ENCODE results near the gene CTDSP1.

CTDSP1 gene, protein sequence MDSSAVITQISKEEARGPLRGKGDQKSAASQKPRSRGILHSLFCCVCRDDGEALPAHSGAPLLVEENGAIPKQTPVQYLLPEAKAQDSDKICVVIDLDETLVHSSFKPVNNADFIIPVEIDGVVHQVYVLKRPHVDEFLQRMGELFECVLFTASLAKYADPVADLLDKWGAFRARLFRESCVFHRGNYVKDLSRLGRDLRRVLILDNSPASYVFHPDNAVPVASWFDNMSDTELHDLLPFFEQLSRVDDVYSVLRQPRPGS

GRCh38 chr2:218399391-218400166 lies at the start of gene CTDSP1:
CTDSP1 (plus strand) TSS chr2:218399868; CDS start chr2:218400091, 223 bp downstream.
- in situ Hi-C loops (cut with MboI; ENCODE audit: low sequenced_read_pairs) = loop anchor here (10.0 kb wide), 1 partner anchor 255 kb away; the partner anchor contains the start of genes BCS1L and ZNF142

DNA sequence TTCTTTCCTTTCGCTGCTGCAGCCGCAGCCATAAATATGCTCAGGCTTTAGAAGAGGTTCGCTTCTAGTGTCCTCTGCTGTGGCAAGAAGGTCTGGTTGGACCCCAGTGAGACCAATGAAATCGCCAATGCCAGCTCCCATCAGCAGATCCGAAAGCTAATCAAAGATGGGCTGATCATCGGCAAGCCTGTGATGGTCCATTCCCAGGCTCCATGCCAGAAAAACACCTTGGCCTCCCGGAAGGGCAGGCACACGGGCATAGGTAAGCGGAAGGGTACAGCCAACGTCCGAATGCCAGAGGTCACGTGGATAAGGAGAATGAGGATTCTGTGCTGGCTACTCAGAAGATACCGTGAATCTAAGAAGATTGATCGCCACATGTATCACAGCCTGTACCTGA lies 45.6 kb upstream of the CTDSP1 start:
- in situ Hi-C loops (cut with MboI; ENCODE audit: low sequenced_read_pairs) = no loop called here

- in situ Hi-C loops (cut with MboI; ENCODE audit: low sequenced_read_pairs) = loop anchor here (5.0 kb wide), 1 partner anchor 53 kb away; no protein-coding TSS in a partner anchor
Measured at GRCh38 chr2:218354850-218355443, 44.7 kb upstream of the CTDSP1 start.

DNA sequence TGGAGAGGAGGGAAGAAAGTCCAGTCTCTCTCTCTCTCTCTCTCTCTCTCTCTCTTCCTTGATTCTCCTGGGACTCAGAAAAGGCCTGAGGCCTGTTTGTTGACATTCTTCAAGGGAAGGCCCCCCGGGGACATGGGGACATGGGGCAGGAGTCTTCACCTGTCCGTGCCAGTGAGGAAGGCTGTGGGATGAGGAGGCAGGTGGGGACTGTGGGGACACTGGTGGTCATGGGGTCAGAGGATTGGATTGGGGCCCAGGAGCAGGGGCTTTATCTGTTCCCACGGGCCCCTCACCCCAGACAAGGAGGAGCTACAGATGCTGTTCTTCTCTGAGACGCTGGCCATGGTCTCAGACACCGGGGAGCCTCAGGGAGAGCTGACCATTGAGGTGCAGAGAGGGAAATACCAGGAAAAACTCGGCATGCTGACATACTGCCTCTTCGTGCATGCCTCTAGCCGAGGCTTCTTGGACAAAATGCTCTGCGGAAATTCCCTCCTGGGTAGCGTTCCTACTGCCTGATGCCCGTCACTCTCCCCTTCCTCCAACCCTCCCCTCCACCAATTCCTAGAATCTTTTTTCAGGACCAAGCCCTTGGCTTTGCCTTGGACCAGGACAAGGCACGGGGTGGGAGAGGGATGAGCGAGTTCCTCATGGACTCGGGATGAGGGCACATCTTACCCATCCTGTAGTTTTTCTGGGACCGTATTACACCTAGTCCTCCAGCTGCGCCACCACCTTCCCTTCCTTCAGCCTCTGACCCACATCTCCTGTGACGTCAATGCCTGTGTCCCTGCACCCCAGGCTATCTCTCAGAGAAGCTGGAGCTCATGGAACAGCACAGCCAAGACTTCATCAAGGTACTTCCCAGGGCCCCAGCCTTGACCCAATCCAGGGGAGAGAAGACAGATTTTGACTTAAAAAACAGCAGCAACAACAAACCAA lies 42.2 kb upstream of the CTDSP1 start:
- in situ Hi-C loops (cut with MboI; ENCODE audit: low sequenced_read_pairs) = loop anchor here (5.0 kb wide), 1 partner anchor 55 kb away; no protein-coding TSS in a partner anchor

DNA sequence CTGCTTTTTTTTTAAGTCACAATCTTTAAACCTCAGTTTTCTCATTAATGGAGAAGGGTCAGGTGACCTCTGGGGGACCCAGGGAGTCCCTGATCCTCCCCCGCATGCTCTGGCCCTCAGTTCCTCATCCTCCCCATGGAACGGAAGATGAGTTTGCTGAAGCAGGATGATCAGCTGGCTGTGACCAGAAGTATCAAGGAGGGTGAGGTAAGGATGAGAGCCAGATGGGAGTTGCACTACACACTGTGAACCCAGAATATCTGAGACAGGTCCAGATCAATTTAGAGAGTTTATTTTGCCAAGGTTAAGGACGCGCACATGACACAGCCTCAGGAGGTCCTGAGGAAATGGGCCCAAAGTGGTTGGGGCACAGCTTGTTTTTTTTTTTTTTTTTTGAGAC lies 39.2 kb upstream of the CTDSP1 start:
- in situ Hi-C loops (cut with MboI; ENCODE audit: low sequenced_read_pairs) = no loop called here

- in situ Hi-C loops (cut with MboI; ENCODE audit: low sequenced_read_pairs) = no loop called here
Measured at GRCh38 chr2:218362606-218363005, 37.1 kb upstream of the CTDSP1 start.

- in situ Hi-C loops (cut with MboI; ENCODE audit: low sequenced_read_pairs) = no loop called here
Measured at GRCh38 chr2:218363736-218364135, 35.9 kb upstream of the CTDSP1 start.

DNA sequence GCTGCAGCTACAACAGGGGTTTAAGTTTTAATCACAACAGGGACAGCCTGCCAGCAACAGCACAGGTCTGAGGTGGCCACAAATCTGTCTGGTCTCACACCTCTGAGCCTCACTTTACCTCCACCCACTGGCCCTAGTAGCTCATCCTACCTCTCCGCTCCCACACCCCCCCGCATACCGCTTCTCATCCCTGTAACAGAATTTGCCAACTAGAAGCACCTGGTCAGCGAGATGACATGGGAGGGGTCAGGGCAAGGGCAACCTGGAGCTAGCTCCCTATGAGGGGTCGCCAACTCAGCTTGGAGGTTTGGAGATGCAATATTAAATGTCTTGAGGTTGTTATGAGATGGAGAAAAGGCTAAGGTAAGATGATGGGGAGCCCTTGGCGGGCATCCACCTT lies 35.5 kb upstream of the CTDSP1 start:
- in situ Hi-C loops (cut with MboI; ENCODE audit: low sequenced_read_pairs) = no loop called here

DNA sequence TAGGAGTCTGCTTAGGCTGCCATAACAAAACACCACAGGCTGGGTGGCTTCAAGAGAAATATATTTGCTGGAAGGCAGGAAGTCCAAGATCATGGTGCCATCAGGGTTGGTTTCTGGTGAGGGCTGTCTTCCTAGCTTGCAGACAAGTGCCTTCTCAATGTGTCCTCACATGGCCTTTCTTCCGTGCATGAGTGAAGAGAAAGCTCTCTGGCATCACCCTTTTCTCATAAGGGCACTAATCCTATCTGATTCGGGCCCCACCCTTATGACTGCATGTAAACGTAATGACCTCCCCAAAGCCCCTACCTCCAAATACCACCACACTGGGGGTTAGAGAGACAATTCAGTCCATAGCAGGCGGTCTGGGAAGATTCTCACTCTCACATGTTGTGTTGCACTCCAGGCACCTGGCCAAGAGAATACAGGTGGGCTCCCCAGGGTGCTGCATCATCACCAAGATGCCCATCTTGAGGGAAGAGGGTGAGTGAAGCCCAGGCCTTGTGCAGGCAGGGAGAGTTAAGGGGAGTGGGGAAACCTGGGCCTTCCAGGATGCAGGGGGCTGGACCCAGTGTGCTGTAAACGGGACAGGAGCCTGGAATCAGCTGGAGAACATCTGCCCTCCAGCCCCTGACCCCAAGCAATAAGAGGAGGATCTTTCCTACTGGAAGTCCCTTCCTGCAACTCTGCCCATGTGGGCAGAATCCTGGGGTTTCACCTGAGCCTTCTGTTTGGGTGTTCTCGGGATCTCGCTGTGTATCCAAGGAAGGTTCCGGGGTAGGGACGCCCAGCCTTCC lies 32.9 kb upstream of the CTDSP1 start:
- in situ Hi-C loops (cut with MboI; ENCODE audit: low sequenced_read_pairs) = no loop called here

DNA sequence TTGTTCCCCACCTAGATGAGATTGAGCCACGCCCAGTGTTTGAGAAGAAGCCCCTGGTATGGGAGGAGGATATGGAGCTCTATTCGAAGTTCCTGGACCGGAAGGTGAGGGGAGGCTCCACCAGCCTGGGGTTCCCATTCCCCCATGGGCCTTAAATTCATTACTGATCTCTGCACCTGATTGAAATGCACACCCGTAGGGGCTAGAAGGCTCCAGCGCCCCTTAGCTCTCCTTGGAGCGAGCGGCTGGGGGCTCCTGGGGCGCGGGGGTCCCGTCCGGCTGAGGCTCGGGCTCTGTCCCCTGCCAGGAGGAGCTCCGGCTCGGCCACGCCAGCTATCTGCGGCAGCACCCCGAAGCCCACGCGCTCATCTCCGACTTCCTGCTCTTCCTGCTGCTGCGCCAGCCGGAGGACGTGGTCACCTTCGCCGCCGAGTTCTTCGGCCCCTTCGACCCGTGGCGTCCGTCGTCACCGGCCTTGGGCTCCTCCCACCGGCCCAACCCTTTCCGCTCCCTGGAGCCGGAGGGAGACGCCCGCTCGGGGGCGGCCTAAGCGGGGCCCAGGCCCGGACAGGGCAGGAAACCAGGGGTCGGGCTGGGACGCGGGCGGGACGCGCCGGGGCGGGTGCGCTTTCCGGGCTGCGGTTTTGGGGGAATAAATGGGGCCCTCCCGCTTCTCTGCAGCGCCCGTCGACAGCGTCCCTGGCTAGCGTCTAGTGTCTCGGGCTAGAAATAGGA lies 32.1 kb upstream of the CTDSP1 start:
- in situ Hi-C loops (cut with MboI; ENCODE audit: low sequenced_read_pairs) = no loop called here

DNA sequence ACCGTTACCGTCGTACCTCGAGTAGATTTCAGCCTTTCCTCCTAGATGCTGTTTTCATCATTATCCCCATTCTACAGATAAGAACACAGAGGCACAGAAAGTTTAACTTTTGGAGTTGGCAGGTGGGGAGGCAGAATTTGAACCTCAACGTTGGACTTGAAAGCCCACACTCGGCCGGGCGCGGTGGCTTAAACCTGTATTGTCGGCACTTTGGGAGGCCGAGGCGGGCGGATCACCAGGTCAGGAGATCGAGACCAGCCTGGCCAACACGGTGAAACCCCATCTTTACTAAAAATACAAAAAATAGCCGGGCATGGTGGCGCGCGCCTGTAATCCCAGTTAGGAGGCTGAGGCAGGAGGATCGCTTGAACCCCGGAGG lies 31.5 kb upstream of the CTDSP1 start:
- in situ Hi-C loops (cut with MboI; ENCODE audit: low sequenced_read_pairs) = no loop called here

- in situ Hi-C loops (cut with MboI; ENCODE audit: low sequenced_read_pairs) = no loop called here
Measured at GRCh38 chr2:218368621-218369153, 31.0 kb upstream of the CTDSP1 start.

- in situ Hi-C loops (cut with MboI; ENCODE audit: low sequenced_read_pairs) = no loop called here
Measured at GRCh38 chr2:218369330-218369729, 30.3 kb upstream of the CTDSP1 start.

- in situ Hi-C loops (cut with MboI; ENCODE audit: low sequenced_read_pairs) = no loop called here
Measured at GRCh38 chr2:218370410-218371063, 29.1 kb upstream of the CTDSP1 start.

- in situ Hi-C loops (cut with MboI; ENCODE audit: low sequenced_read_pairs) = no loop called here
Measured at GRCh38 chr2:218371983-218372350, 27.7 kb upstream of the CTDSP1 start.

DNA sequence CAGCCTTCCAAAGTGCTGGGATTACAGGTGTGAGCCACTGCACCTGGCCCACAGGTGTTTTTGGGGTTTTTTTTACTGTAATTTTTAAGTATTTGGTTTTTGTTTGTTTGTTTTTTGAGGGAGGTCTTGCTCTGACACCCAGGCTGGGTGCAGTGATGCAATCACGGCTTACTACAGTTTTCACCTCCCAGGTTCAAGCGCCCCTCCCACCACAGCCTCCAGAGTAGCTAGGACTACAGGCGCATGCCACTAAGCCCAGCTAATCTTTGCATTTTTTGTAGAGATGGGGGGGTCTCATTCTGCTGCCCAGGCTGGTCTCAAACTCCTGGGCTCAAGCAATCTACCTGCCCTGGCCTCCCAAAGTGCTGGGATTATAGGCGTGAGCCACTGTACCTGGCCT lies 24.9 kb upstream of the CTDSP1 start:
- in situ Hi-C loops (cut with MboI; ENCODE audit: low sequenced_read_pairs) = no loop called here

DNA sequence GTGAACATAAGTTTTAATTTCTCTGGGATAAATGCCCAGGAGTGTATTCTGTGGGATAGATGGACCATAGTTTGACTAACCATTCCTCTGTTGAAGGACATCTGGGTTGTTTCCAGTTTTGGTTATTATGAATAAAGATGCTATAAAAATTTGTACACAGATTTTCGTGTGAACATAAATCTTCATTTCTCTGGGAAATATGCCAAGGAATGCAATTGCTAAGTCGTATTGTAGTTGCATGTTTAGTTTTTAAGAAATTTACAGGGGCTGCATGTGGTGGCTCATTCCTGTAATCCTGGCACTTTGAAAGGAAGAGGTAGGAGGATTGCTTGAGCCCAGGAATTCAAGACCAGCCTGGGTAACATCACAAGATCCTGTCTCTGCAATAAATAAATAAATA lies 24.5 kb upstream of the CTDSP1 start:
- in situ Hi-C loops (cut with MboI; ENCODE audit: low sequenced_read_pairs) = no loop called here

GRCh38 chr2:218378053-218378452 lies 21.6 kb upstream of the CTDSP1 start:
- in situ Hi-C loops (cut with MboI; ENCODE audit: low sequenced_read_pairs) = no loop called here

All from HL-60/S4 (cell line).